ENCODE results near the gene TENM4.

GRCh38 chr11:78967811-78968210 is 473.0 kb downstream of the TENM4 start:
- TF ChIP-seq, protein P1, sequence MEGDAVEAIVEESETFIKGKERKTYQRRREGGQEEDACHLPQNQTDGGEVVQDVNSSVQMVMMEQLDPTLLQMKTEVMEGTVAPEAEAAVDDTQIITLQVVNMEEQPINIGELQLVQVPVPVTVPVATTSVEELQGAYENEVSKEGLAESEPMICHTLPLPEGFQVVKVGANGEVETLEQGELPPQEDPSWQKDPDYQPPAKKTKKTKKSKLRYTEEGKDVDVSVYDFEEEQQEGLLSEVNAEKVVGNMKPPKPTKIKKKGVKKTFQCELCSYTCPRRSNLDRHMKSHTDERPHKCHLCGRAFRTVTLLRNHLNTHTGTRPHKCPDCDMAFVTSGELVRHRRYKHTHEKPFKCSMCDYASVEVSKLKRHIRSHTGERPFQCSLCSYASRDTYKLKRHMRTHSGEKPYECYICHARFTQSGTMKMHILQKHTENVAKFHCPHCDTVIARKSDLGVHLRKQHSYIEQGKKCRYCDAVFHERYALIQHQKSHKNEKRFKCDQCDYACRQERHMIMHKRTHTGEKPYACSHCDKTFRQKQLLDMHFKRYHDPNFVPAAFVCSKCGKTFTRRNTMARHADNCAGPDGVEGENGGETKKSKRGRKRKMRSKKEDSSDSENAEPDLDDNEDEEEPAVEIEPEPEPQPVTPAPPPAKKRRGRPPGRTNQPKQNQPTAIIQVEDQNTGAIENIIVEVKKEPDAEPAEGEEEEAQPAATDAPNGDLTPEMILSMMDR (IDR thresholded peaks at IDR 0.05), result no peak
- TF ChIP-seq POLR2A (IDR thresholded peaks at IDR 0.05), result no peak
